CD14-positive monocyte (primary cell): ENCODE measurements around the gene KHSRP. TPM values are rescaled to one million over a fixed set of nuclear protein-coding genes. Genes with fewer than 3 reads are reported as not detected.

ENCODE experiments used
- DNase-seq, 3 donors: peaks; one replicate each; pipeline ENCODE4 v3.0.0-alpha.2; 2011 to 2022
- H2AFZ ChIP-seq: 2 replicates; pipeline ENCODE4 v1.6.0; 2012; ENCODE audit warnings: mild to moderate bottlenecking, low read depth, low read length, inconsistent platforms; ENCODE audit not compliant: insufficient read depth, poor library complexity, severe bottlenecking
- H3K27ac ChIP-seq, 2 donors: 1 replicate in 1 of 2; 2 replicates in 1 of 2; pipeline ENCODE4 v1.5.1; 2012 to 2013; ENCODE audit warnings: low read length in 2 of 2, control low read depth in 1 of 2, inconsistent platforms in 1 of 2, low read depth in 1 of 2, mild to moderate bottlenecking in 1 of 2
- H3K27me3 ChIP-seq, 2 donors: one replicate each; pipeline versions ENCODE4 v1.6.0 to v1.6.1; 2011 to 2013; ENCODE audit warnings: low read length in 2 of 2; ENCODE audit not compliant: control insufficient read depth in 2 of 2, insufficient read depth in 2 of 2
- H3K36me3 ChIP-seq, 2 donors: replicated peaks in 1 of 2; 1 replicate in 1 of 2; 2 replicates in 1 of 2; pipeline versions ENCODE4 v1.5.1 to v1.6.1; 2012 to 2013; ENCODE audit warnings: low read length in 2 of 2, control low read depth in 1 of 2, inconsistent platforms in 1 of 2, mild to moderate bottlenecking in 1 of 2; ENCODE audit not compliant: insufficient read depth in 2 of 2, control insufficient read depth in 1 of 2
- H3K4me1 ChIP-seq, 2 donors: 1 replicate in 1 of 2; 2 replicates in 1 of 2; pipeline versions ENCODE4 v1.5.1 to v1.6.1; 2012 to 2013; ENCODE audit warnings: low read length in 2 of 2, control low read depth in 1 of 2, inconsistent platforms in 1 of 2, mild to moderate bottlenecking in 1 of 2, moderate library complexity in 1 of 2; ENCODE audit not compliant: insufficient read depth in 2 of 2, control insufficient read depth in 1 of 2
- H3K4me2 ChIP-seq: replicated peaks from 2 replicates; pipeline ENCODE3; 2012; ENCODE audit warnings: low read length, moderate library complexity, mild to moderate bottlenecking; ENCODE audit not compliant: poor library complexity, severe bottlenecking; ENCODE audit errors: extremely low read depth
- H3K4me3 ChIP-seq, 3 experiments: fragments of 200-600 bp in 1 of 3; sonication (generic) in 1 of 3; replicated peaks in 1 of 3; 1 replicate in 2 of 3; 2 replicates in 1 of 3; pipeline ENCODE4 v1.5.1; 2011 to 2013; ENCODE audit warnings: low read length in 3 of 3, mild to moderate bottlenecking in 3 of 3, control low read depth in 2 of 3, low read depth in 2 of 3, inconsistent platforms in 1 of 3, moderate library complexity in 1 of 3
- H3K79me2 ChIP-seq: 2 replicates; pipeline ENCODE4 v1.6.0; 2012; ENCODE audit warnings: mild to moderate bottlenecking, control low read depth, inconsistent platforms, low read length, moderate library complexity; ENCODE audit not compliant: insufficient read depth
- H3K9ac ChIP-seq: 2 replicates; pipeline ENCODE4 v1.6.0; 2017; ENCODE audit warnings: low read length, mild to moderate bottlenecking; ENCODE audit not compliant: insufficient read depth, poor library complexity, severe bottlenecking
- H3K9me3 ChIP-seq, 2 donors: replicated peaks in 1 of 2; 1 replicate in 1 of 2; 2 replicates in 1 of 2; pipeline versions ENCODE4 v1.5.1 to v1.6.1; 2012 to 2013; ENCODE audit warnings: low read length in 2 of 2, control low read depth in 1 of 2; ENCODE audit not compliant: control insufficient read depth in 1 of 2, insufficient read depth in 1 of 2
- H4K20me1 ChIP-seq: 2 replicates; pipeline ENCODE4 v1.6.0; 2012; ENCODE audit warnings: mild to moderate bottlenecking, low read length, control low read depth, moderate library complexity; ENCODE audit not compliant: insufficient read depth
- H3K27ac Mint-ChIP-seq, 7 donors: one replicate each; pipeline ENCODE4 v1.8.0; 2020; ENCODE audit warnings: mild to moderate bottlenecking in 7 of 7, mixed read lengths in 7 of 7, moderate library complexity in 6 of 7, inconsistent platforms in 2 of 7
- H3K27me3 Mint-ChIP-seq, 3 donors: one replicate each; pipeline ENCODE4 v1.8.0; 2021 to 2022; ENCODE audit warnings: low read depth in 3 of 3, mild to moderate bottlenecking in 3 of 3, mixed read lengths in 3 of 3, moderate library complexity in 3 of 3, inconsistent platforms in 1 of 3
- H3K36me3 Mint-ChIP-seq, 2 donors: one replicate each; pipeline ENCODE4 v1.8.0; 2020; ENCODE audit warnings: mixed read lengths in 2 of 2, inconsistent platforms in 1 of 2, mild to moderate bottlenecking in 1 of 2
- H3K4me1 Mint-ChIP-seq: one replicate; pipeline ENCODE4 v1.8.0; 2020; ENCODE audit warnings: mild to moderate bottlenecking, mixed read lengths
- H3K4me3 Mint-ChIP-seq, 2 donors: one replicate each; pipeline ENCODE4 v1.8.0; 2020; ENCODE audit warnings: mild to moderate bottlenecking in 2 of 2, mixed read lengths in 2 of 2, moderate library complexity in 1 of 2
- H3K9me3 Mint-ChIP-seq, 7 donors: one replicate each; pipeline ENCODE4 v1.8.0; 2020 to 2022; ENCODE audit warnings: mixed read lengths in 7 of 7, mild to moderate bottlenecking in 6 of 7, moderate library complexity in 6 of 7, inconsistent platforms in 2 of 7
- WGBS: methylation state at CpG from one replicate; pipeline ENCODE4 v1.1.5; 2013; ENCODE audit warnings: missing lambda C conversion rate; ENCODE audit not compliant: insufficient coverage; 5-methylcytosine and 5-hydroxymethylcytosine counted together
- intact Hi-C, 2 donors: fragments of 100-400 bp; cut with micrococcal nuclease; formaldehyde crosslinking; loops; one replicate each; pipeline versions ENCODE4 v1.15.0 to v1.15.1; 2023
- polyA plus RNA-seq, 3 donors: library from polyadenylated mRNA; depleted of rRNA in 1 of 3; unstranded in 2 of 3; stranded (reverse) in 1 of 3; fragments of 300-500 nt in 2 of 3; fragments of >200 nt in 1 of 3; fragmentation: Illumina TruSeq in 2 of 3; gene quantifications; 1 replicate in 2 of 3; 2 replicates in 1 of 3; pipeline ENCODE4 v1.2.3, GENCODE V29; 2012 to 2021
- TF ChIP-seq, protein P1 (sequence below): fragments of 200-600 bp; IDR thresholded peaks from one replicate; pipeline ENCODE4 v1.8.0; 2022; ENCODE audit warnings: antibody characterized with exemption, mild to moderate bottlenecking

KHSRP gene
- polyA plus RNA-seq, 3 donors: 8.6 to 63.3 (median 9.1) TPM

- Mint-ChIP-seq H3K27me3 (peaks cover 19 to 32% (median 31%) of the 10 kb centered on the region in 3 donors), H3K27ac (no peak overlapping the region), H3K9me3 (peaks cover 8 to 39% (median 28%) of the 10 kb centered on the region in 7 donors), H3K4me1 (peaks cover 14% of the 10 kb centered on the region), H3K36me3 (peaks cover 0 to 6% of the 10 kb centered on the region in 2 donors), H3K4me3 (peak overlapping the region; percentile 67 to 81)
- Histone ChIP-seq H3K9me3 (peaks cover 13 to 21% of the 10 kb centered on the region in 2 donors), H3K9ac (no peak overlapping the region), H2AFZ (no peak overlapping the region), H3K27ac (no peak overlapping the region), H3K36me3 (no peaks in the 10 kb centered on the region), H4K20me1 (no peaks in the 10 kb centered on the region), H3K4me2 (no peak overlapping the region), H3K4me3 (no peak overlapping the region), H3K4me1 (peaks cover 11 to 20% of the 10 kb centered on the region in 2 donors), H3K79me2 (no peaks in the 10 kb centered on the region), H3K27me3 (peaks cover 0 to 17% of the 10 kb centered on the region in 2 donors)
- intact Hi-C loops: no loop called here
- WGBS: 90% methylated on average over 9 of the region's 17 CpGs
- DNase-seq: no peak
- TF ChIP-seq, protein P1, sequence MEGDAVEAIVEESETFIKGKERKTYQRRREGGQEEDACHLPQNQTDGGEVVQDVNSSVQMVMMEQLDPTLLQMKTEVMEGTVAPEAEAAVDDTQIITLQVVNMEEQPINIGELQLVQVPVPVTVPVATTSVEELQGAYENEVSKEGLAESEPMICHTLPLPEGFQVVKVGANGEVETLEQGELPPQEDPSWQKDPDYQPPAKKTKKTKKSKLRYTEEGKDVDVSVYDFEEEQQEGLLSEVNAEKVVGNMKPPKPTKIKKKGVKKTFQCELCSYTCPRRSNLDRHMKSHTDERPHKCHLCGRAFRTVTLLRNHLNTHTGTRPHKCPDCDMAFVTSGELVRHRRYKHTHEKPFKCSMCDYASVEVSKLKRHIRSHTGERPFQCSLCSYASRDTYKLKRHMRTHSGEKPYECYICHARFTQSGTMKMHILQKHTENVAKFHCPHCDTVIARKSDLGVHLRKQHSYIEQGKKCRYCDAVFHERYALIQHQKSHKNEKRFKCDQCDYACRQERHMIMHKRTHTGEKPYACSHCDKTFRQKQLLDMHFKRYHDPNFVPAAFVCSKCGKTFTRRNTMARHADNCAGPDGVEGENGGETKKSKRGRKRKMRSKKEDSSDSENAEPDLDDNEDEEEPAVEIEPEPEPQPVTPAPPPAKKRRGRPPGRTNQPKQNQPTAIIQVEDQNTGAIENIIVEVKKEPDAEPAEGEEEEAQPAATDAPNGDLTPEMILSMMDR: no peak
Measured at GRCh38 chr19:6457958-6458694, 33.5 kb upstream of the KHSRP start.

DNA sequence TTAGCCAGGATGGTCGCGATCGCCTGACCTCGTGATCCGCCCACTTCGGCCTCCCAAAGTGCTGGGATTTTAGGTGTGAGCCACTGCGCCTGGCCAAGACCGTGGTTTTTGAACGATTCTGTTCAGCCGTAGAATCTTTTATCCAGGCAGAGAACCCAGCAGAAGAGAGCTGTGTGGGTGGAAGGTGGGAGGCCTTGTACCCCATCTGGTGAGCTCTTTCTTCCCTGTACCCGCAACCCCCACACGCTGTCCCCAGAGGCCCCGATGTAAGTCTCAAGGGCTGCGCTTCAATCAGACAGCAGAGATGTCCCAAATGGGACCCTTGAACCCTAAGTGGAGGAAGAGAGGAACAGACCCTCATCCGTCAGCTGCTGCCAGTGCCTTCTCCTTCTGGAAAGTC lies 31.3 kb upstream of the KHSRP start:
- H3K4me1 ChIP-seq: peaks cover 11 to 20% of the 10 kb centered on the region in 2 donors
- no peak overlapping the region for H3K9ac ChIP-seq
- no peak for DNase-seq
- Mint-ChIP-seq H3K36me3 (peaks cover 0 to 6% of the 10 kb centered on the region in 2 donors), H3K27ac (no peak overlapping the region), H3K27me3 (peaks cover 10 to 26% (median 20%) of the 10 kb centered on the region in 3 donors), H3K4me1 (peaks cover 14% of the 10 kb centered on the region), H3K9me3 (peaks cover 8 to 40% (median 30%) of the 10 kb centered on the region in 7 donors), H3K4me3 (no peak overlapping the region)
- H3K79me2 ChIP-seq: no peaks in the 10 kb centered on the region
- TF ChIP-seq, protein P1: no peak
- H3K4me2 ChIP-seq: no peak overlapping the region
- H3K9me3 ChIP-seq: peaks cover 13 to 21% of the 10 kb centered on the region in 2 donors
- no peaks in the 10 kb centered on the region for H4K20me1 ChIP-seq
- H2AFZ ChIP-seq: no peak overlapping the region
- H3K27me3 ChIP-seq: peaks cover 0 to 14% of the 10 kb centered on the region in 2 donors
- 90% methylated on average over 9 of the region's 15 CpGs for WGBS
- H3K4me3 ChIP-seq: no peak overlapping the region
- intact Hi-C loops: no loop called here
- no peaks in the 10 kb centered on the region for H3K36me3 ChIP-seq
- no peak overlapping the region for H3K27ac ChIP-seq
